Right ventricle myocardium inferior (tissue), 1 donor: Measurements from ENCODE around the gene MTSS2. TPM values are rescaled to one million over a fixed set of nuclear protein-coding genes. Genes with fewer than 3 reads are reported as not detected.

Experiments
- ATAC-seq: fragments of 200-7000 bp; cut with Tn5 transposase; one replicate; pipeline ENCODE4 v1.9.1; 2020; ENCODE audit warnings: mild to moderate bottlenecking, moderate library complexity
- DNase-seq: peaks from one replicate; pipeline ENCODE4 v3.0.0; 2021; ENCODE audit errors: missing footprints
- intact Hi-C: fragments of 100-400 bp; cut with DNase I; formaldehyde crosslinking; loops from one replicate; pipeline ENCODE4 v1.11.0; 2022
- total RNA-seq: library from RNA; stranded (reverse); fragmentation: NEBNext Ultra II Directional; extraction: Animal tissue kit (Norgen Biotek cat#: 25700); gene quantifications from one replicate; pipeline ENCODE4 v1.2.1, GENCODE V29; 2021
- donor health status: DM: no; HTN: yes; CAD: no; lungs with severe emphysema.

MTSS2 gene
- total RNA-seq, 1 donor from 2014 or later = 88.4 TPM

GRCh38 chr16:70717065-70717464 is 31.2 kb upstream of the MTSS2 start:
- intact Hi-C loops = no loop called here
- ATAC-seq (no peak), DNase-seq (no peak)

- ATAC-seq (no peak), DNase-seq (no peak)
- intact Hi-C loops = no loop called here
These were observed 30.1 kb upstream of the MTSS2 start for GRCh38 chr16:70715860-70716357.

GRCh38 chr16:70715055-70715858 is 29.4 kb upstream of the MTSS2 start:
- intact Hi-C loops = no loop called here
- ATAC-seq (peak; percentile 81), DNase-seq (peak; percentile 83)

- ATAC-seq = no peak
- intact Hi-C loops = no loop called here
- DNase-seq = no peak
These were observed 28.8 kb upstream of the MTSS2 start for GRCh38 chr16:70714581-70715054.

- ATAC-seq = no peak
- intact Hi-C loops = no loop called here
- DNase-seq = no peak
These were observed 28.0 kb upstream of the MTSS2 start for GRCh38 chr16:70713824-70714223.

- no peak for DNase-seq
- intact Hi-C loops = no loop called here
- ATAC-seq = no peak
These were observed 27.5 kb upstream of the MTSS2 start for GRCh38 chr16:70713342-70713741.

GRCh38 chr16:70712942-70713341 is 27.1 kb upstream of the MTSS2 start:
- DNase-seq (no peak), ATAC-seq (no peak)
- intact Hi-C loops = no loop called here

- DNase-seq = no peak
These were observed 26.5 kb upstream of the MTSS2 start for GRCh38 chr16:70712359-70712758.

GRCh38 chr16:70711211-70712031 is 25.6 kb upstream of the MTSS2 start:
- intact Hi-C loops = no loop called here
- ATAC-seq (no peak), DNase-seq (no peak)

More at GRCh38 chr16:70712359-70712758, 26.5 kb upstream of the MTSS2 start:
- ATAC-seq = no peak
- intact Hi-C loops = no loop called here

- no peak for DNase-seq
- no peak for ATAC-seq
- intact Hi-C loops = no loop called here
These were observed 24.8 kb upstream of the MTSS2 start for GRCh38 chr16:70710422-70711210.

GRCh38 chr16:70709942-70710341 is 24.1 kb upstream of the MTSS2 start:
- intact Hi-C loops = no loop called here
- no peak for ATAC-seq

GRCh38 chr16:70709457-70709856 is 23.6 kb upstream of the MTSS2 start:
- no peak for ATAC-seq
- no peak for DNase-seq
- intact Hi-C loops = no loop called here

More at GRCh38 chr16:70709942-70710341, 24.1 kb upstream of the MTSS2 start:
- no peak for DNase-seq

GRCh38 chr16:70708366-70709246 is 22.8 kb upstream of the MTSS2 start:
- ATAC-seq (no peak), DNase-seq (no peak)
- intact Hi-C loops = no loop called here

- DNase-seq = no peak
These were observed 21.2 kb upstream of the MTSS2 start for GRCh38 chr16:70706948-70707465.

GRCh38 chr16:70705056-70705455 is 19.2 kb upstream of the MTSS2 start:
- DNase-seq (no peak), ATAC-seq (no peak)
- intact Hi-C loops = no loop called here

More at GRCh38 chr16:70706948-70707465, 21.2 kb upstream of the MTSS2 start:
- intact Hi-C loops = no loop called here
- ATAC-seq = peak; percentile 21

- DNase-seq (no peak), ATAC-seq (no peak)
- intact Hi-C loops = no loop called here
These were observed 18.7 kb upstream of the MTSS2 start for GRCh38 chr16:70704586-70704985.

GRCh38 chr16:70703835-70704381 is 18.1 kb upstream of the MTSS2 start:
- DNase-seq = no peak
- intact Hi-C loops = no loop called here
- no peak for ATAC-seq
